Activated CD4-positive, CD25-positive, alpha-beta regulatory T cell (primary cell): ENCODE measurements around the gene UBAP2L.

Source experiments
- DNase-seq, 4 experiments: peaks; one replicate each; lab custom pipeline; 2025; lab: John Stamatoyannopoulos, UW

The UBAP2L gene

DNA sequence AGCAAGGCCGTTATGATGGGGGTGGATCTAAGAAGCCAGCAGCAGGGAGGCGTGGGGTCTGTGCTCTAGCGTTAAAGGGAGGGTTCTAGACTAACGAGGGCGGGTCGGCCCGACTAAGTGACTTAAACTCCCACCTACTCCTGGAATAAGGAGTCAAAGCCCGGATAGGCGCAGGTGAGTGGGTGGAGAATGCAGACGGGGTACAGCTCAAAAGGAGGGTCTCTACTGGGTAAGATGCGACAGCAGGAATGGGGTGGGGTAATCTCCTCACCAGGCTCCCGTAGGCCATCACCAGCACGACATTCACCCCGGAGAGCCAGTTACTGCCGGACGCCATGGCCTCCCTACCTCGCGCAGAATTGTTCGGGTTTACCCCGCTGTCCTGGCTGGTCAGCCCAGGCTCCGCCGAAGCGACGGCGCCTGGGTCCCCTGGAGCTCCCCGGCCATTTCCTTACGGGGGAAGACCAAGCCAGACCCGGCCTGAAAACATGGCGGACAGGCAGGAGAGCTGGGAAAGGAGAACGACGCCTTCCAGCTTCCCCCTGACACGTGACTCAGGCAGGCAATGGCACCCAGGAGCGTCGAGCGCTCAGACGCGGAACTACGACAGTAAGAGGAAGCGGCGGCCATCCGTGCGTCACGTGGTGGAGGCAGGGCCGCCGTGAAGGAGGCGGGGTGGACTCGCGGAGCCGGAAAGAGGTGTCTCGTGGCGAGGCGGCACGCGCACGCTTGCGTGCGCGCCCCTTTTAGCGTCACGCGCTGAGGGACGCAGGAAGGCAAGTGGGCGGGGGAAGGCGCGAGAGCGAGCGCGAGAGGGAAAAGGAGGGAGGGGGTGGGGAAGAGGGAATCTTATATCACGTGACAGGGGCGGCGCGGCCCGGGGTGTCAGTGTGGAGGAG lies at the start of gene UBAP2L:
Gene UBAP2L, plus strand, starts transcription at position 885 of the 899 bp plus-strand sequence. CDS start 4,169 bp downstream, outside the sequence.
- peak; percentile 94 to 98 (median 97) for DNase-seq

- no peak for DNase-seq
Measured at GRCh38 chr1:154171223-154171583, 49.6 kb upstream of the UBAP2L start.

GRCh38 chr1:154171880-154172279 lies 48.9 kb upstream of the UBAP2L start:
- DNase-seq: no peak

- no peak for DNase-seq
Measured at GRCh38 chr1:154174654-154175053, 46.1 kb upstream of the UBAP2L start.

DNA sequence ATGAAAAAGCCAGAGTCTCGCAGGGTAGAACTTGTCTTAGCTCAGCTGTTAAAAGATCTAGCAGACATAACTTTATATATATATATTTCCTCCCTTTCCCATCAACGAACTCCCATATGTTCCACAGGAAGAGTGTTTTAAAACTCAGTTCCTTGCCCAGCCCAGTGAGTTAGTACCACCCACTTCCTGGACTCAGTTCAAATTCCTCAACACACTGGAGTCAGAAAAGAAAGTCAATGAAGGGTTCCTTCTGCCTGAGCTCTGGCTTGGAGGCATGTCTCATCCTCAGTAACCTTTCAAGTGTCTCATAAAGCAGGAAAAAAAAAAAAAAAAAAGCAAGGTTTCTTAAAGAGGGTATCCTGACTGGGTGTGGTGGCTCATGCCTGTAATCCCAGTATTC lies 44.4 kb upstream of the UBAP2L start:
- no peak for DNase-seq

DNA sequence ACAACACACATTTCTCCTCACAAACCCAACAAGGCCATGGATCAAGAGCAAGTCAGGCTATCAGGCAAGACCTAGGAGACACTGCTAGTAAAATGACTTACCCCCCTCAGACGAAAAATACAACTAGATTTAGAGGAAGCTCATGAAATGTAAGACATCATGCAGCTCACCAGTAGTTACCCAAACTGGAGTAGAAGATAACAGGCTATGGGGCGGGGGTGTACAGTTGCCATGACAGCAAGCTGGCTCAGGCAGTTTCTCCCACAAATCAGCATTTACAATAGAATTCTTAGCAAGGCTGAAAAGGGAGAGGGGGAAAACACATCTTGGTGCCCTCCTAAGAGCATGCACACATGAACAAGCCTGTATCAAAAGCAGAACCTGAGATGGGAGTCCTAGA lies 42.7 kb upstream of the UBAP2L start:
- DNase-seq: no peak

DNA sequence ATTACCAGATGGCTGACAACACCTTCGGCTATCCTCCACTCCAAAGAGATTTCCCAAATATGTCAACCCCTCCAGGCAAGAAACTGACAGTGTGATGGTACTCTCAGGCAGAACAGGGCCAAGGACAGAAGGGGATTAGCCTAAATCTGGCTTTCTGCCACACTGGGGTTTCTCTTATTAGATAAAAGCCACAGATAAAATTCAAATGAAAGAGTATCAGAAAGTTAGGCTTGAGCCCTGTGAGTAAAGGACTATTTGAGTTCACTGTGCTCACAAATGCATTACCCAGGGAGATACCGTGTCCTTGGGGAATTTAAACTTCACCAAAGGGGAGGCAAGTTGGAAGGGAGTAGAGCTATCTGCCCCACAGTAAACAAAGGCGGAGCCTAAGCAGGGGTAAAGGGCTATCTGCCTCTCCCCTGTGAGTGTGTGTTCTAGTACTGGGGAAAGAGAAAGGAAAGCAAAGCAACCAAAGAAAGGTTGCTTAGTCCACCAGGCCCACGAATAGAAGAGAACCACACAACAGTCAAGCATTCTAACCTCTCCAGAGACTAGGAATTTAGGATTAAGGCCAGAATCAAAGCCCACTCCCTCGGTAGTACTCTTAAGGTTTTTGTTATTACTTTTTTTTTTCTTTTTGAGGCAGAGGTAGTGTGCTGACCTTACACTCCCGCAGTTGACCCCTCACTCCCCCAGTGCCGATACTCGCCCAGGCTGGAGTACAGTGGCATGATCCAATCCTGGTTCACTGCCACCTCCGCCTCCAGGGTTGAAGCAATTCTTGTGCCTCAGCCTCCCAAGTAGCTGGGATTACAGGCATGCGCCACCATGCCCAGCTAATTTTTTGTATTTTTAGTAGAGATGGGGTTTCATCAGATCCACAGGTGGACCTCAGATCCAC lies 41.6 kb upstream of the UBAP2L start:
- DNase-seq: no peak

GRCh38 chr1:154179946-154180687 lies 40.6 kb upstream of the UBAP2L start:
- no peak for DNase-seq

DNA sequence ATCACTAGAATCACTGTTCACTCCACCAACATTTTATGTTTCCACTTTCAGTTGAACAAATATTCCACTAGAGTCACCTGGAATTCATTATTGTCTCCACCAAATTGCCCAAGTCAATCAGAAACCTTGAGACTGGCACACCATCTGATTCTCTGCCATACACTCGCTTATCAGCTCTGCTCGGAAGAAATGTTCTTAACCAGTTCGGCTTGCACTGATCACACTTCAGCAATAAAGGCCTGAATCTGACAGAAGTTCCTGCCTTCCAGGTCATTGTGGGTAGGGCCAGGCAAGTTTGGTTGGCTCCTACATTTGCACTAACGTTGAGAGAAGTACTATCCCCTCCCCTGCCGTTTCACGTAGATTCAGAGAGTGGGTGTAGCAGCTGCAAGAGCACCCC lies 38.8 kb upstream of the UBAP2L start:
- DNase-seq: no peak

- DNase-seq: peak; percentile 18 to 36 (median 28)
Measured at GRCh38 chr1:154182344-154183045, 38.3 kb upstream of the UBAP2L start.

GRCh38 chr1:154183046-154183915 lies 37.5 kb upstream of the UBAP2L start:
- DNase-seq: peak; percentile 82 to 90 (median 88)

GRCh38 chr1:154186177-154186576 lies 34.6 kb upstream of the UBAP2L start:
- DNase-seq: peak; percentile 11 to 44 (median 19)

- no peak for DNase-seq
Measured at GRCh38 chr1:154186852-154187501, 33.8 kb upstream of the UBAP2L start.

DNA sequence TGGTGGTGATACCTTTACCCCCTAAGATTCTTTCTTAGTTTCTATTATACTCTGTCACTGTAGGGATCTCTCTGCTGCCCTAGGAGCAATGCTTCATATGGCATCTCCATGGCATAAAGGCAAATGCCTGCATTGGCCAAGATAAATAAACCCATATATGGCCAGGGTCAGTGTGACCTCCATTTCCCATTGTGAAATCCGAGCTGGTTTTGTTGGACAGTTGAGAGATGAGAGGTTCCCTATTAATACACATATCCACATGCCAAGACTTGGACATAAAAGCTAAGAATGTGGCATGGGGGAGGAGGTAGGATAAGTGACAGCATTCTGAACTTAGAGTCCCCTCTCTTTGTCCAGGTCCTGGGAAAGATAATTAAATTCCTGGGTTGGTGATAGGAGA lies 30.2 kb upstream of the UBAP2L start:
- no peak for DNase-seq

- DNase-seq: no peak
Measured at GRCh38 chr1:154191990-154192461, 28.7 kb upstream of the UBAP2L start, which contains the start of gene TPM3. TPM3 (minus strand) TSS chr1:154192100; CDS start chr1:154192018, 82 bp downstream.

GRCh38 chr1:154192476-154192875 lies 28.3 kb upstream of the UBAP2L start:
- no peak for DNase-seq

- no peak for DNase-seq
Measured at GRCh38 chr1:154193821-154194220, 26.9 kb upstream of the UBAP2L start.

DNA sequence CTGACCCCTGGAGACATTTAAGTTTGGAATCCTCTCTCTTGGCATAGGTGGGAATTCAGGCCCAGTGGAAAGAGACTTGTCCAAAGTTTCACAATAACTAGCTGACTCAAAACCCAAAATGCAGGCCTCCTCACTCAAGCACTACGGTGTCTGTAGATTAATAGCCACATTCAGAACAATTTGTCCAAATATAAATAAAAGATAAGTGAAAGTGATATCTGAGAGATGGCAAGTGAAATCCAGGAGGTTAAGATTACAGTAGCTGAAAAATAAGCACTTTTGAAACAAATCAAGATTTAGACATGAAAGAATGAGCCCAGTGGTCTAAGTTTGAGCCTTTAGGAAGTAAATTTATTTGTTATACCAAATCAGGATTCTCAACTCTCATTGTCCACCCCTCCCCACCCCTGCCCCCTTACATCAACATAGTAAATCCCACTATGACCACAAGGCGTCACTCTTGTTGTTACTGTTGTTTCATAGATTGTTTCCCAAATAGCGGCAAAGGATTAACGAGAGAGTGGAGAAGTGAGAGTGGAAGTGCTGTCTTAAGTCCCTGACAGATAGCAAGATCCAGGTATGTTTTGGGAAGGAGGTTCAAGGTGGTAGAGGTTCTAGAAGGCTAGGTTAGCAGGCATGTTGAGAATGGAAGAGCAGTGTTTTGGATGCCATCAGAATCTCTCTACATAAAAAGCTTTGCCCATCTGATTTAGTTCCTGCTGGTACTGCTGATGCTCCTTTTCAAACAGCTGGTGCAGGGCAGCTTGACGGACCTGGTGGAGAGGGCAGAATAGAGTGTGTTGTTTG lies 21.8 kb upstream of the UBAP2L start:
- peak in 2 of 4 experiments; percentile 2 for DNase-seq

- DNase-seq: no peak
Measured at GRCh38 chr1:154199563-154199879, 21.2 kb upstream of the UBAP2L start.
